GM12878 (cell line): ENCODE results near the gene DUSP16. TPM values are rescaled to one million over a fixed set of nuclear protein-coding genes. Genes with fewer than 3 reads are reported as not detected.

ENCODE experiments used
- CBFB ChIP-seq: IDR thresholded peaks from 2 replicates; pipeline ENCODE4 v1.6.1; 2016; ENCODE audit warnings: antibody characterized with exemption, low read depth
- EED ChIP-seq: sonication (generic); IDR thresholded peaks from 2 replicates; pipeline ENCODE4 v1.6.1; 2016; ENCODE audit warnings: antibody characterized with exemption, low read depth
- EGR1 ChIP-seq, 2 experiments: IDR thresholded peaks; 1 replicate in 1 of 2; 2 replicates in 1 of 2; pipeline ENCODE4 v1.6.1; 2011 to 2012; ENCODE audit warnings: low read depth in 2 of 2, low read length in 2 of 2, borderline replicate concordance in 1 of 2, mild to moderate bottlenecking in 1 of 2, moderate library complexity in 1 of 2
- ESRRA ChIP-seq: IDR thresholded peaks from 2 replicates; pipeline ENCODE4 v1.6.1; 2012; ENCODE audit warnings: mild to moderate bottlenecking, low read length, improper control_type of control experiment
- FOXK2 ChIP-seq: fragments of 450-650 bp; IDR thresholded peaks from 2 replicates; pipeline ENCODE4 v1.6.1; 2017; ENCODE audit warnings: mild to moderate bottlenecking, moderate library complexity
- NFXL1 ChIP-seq: fragments of 450-650 bp; IDR thresholded peaks from 2 replicates; pipeline ENCODE4 v1.6.1; 2017; ENCODE audit warnings: antibody characterized with exemption, mild to moderate bottlenecking, borderline replicate concordance
- NKRF ChIP-seq: fragments of 450-650 bp; conservative IDR thresholded peaks from 2 replicates; pipeline ENCODE4 v1.6.1; 2017; ENCODE audit warnings: mild to moderate bottlenecking, moderate library complexity
- SMARCA5 ChIP-seq: fragments of 450-650 bp; IDR thresholded peaks from 2 replicates; pipeline ENCODE4 v1.6.1; 2017; ENCODE audit warnings: mild to moderate bottlenecking
- SRF ChIP-seq, 2 experiments: IDR thresholded peaks; 2 replicates each; pipeline ENCODE4 v1.6.1; 2011; ENCODE audit warnings: low read depth in 2 of 2, low read length in 2 of 2, mild to moderate bottlenecking in 1 of 2, moderate library complexity in 1 of 2
- STAT1 ChIP-seq: fragments of 450-650 bp; conservative IDR thresholded peaks from 2 replicates; pipeline ENCODE4 v1.6.1; 2014; ENCODE audit warnings: antibody characterized with exemption, mild to moderate bottlenecking
- SUPT20H ChIP-seq: IDR thresholded peaks from 2 replicates; pipeline ENCODE4 v1.6.1; 2011; ENCODE audit warnings: low read depth, mild to moderate bottlenecking, low read length, moderate library complexity, borderline replicate concordance; ENCODE audit not compliant: control insufficient read depth
- SUZ12 ChIP-seq: fragments of 200-600 bp; sonication (generic); IDR thresholded peaks from one replicate; pipeline ENCODE4 v1.6.1; 2018; ENCODE audit warnings: antibody characterized with exemption, mild to moderate bottlenecking; ENCODE audit not compliant: unreplicated experiment
- TBL1XR1 ChIP-seq: IDR thresholded peaks from 2 replicates; pipeline ENCODE4 v1.6.1; 2012; ENCODE audit warnings: low read depth, low read length, improper control_type of control experiment
- ZBTB4 ChIP-seq: fragments of 450-650 bp; formaldehyde crosslinking; IDR thresholded peaks from 2 replicates; pipeline ENCODE4 v1.4.0; 2022; ENCODE audit warnings: mild to moderate bottlenecking, moderate library complexity
- ZNF622 ChIP-seq: fragments of 450-650 bp; IDR thresholded peaks from 2 replicates; pipeline ENCODE4 v1.6.1; 2017; ENCODE audit warnings: mild to moderate bottlenecking, inconsistent platforms
- polyA plus RNA-seq, 11 experiments: library from polyadenylated mRNA; depleted of rRNA in 4 of 11; unstranded in 6 of 11; stranded (reverse) in 5 of 11; fragments of >200 nt; fragmentation: Nextera tagmentation in 4 of 11; fragmentation: Illumina TruSeq in 1 of 11; extraction: Ambion mirVana in 4 of 11; extraction: Trizol in 1 of 11; gene quantifications; 1 replicate in 1 of 11; 2 replicates in 10 of 11; pipeline versions ENCODE4 v1.2.1 to v1.2.3, GENCODE V29; 2011 to 2016; ENCODE audit warnings: inconsistent platforms in 2 of 11, missing spikeins in 2 of 11, low read depth in 1 of 11
- total RNA-seq, 4 experiments: library from RNA; depleted of rRNA in 3 of 4; stranded (reverse); fragments of >200 nt in 3 of 4; fragmentation: Illumina TruSeq in 1 of 4; extraction: Trizol in 1 of 4; gene quantifications; 2 replicates each; pipeline versions ENCODE4 v1.2.1 to v1.2.3, GENCODE V29; 2013 to 2021
- TF ChIP-seq, protein P1 (sequence below): fragments of 450-650 bp; IDR thresholded peaks from 2 replicates; pipeline ENCODE4 v1.6.1; 2017; ENCODE audit warnings: borderline replicate concordance
- TF ChIP-seq, protein P2 (sequence below): fragments of 150-350 bp; IDR thresholded peaks from 2 replicates; pipeline ENCODE4 v1.6.1; 2016; ENCODE audit warnings: low read depth, low read length

Gene DUSP16
- total and polyA plus RNA-seq, 10 of the 15 experiments (the other 5 are each of a cell fraction or from before 2014, with no cell fraction given): 3.9 to 75.3 (median 26.8) TPM

- TF ChIP-seq, protein P1, sequence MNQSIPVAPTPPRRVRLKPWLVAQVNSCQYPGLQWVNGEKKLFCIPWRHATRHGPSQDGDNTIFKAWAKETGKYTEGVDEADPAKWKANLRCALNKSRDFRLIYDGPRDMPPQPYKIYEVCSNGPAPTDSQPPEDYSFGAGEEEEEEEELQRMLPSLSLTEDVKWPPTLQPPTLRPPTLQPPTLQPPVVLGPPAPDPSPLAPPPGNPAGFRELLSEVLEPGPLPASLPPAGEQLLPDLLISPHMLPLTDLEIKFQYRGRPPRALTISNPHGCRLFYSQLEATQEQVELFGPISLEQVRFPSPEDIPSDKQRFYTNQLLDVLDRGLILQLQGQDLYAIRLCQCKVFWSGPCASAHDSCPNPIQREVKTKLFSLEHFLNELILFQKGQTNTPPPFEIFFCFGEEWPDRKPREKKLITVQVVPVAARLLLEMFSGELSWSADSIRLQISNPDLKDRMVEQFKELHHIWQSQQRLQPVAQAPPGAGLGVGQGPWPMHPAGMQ: no peak
- TF ChIP-seq TBL1XR1 (0 out of 2 replicates have a peak, but pooled peaks have one; percentile 28), EED (no peak), CBFB (no peak), EGR1 (IDR thresholded peaks at IDR 0.05; ENCODE audit: borderline replicate concordance in 1 of 2, low read depth in 2 of 2, low read length in 2 of 2) (peak in 1 of 2 experiments; percentile 69; a peak in 1 of 3 replicates), ZBTB4 (CRISPR knock-in tag) (no peak), ESRRA (no peak), SMARCA5 (peak; percentile 84; the same call in 1 of the 2 replicates), STAT1 (no peak), SRF (IDR thresholded peaks at IDR 0.05; ENCODE audit: low read depth in 2 of 2, low read length in 2 of 2) (no peak), SUZ12 (no peak), NKRF (peak; percentile 62; the same call in 1 of the 2 replicates), FOXK2 (no peak), NFXL1 (no peak; the same call in 1 of the 2 replicates), SUPT20H (no peak), ZNF622 (no peak)
- TF ChIP-seq, protein P2, sequence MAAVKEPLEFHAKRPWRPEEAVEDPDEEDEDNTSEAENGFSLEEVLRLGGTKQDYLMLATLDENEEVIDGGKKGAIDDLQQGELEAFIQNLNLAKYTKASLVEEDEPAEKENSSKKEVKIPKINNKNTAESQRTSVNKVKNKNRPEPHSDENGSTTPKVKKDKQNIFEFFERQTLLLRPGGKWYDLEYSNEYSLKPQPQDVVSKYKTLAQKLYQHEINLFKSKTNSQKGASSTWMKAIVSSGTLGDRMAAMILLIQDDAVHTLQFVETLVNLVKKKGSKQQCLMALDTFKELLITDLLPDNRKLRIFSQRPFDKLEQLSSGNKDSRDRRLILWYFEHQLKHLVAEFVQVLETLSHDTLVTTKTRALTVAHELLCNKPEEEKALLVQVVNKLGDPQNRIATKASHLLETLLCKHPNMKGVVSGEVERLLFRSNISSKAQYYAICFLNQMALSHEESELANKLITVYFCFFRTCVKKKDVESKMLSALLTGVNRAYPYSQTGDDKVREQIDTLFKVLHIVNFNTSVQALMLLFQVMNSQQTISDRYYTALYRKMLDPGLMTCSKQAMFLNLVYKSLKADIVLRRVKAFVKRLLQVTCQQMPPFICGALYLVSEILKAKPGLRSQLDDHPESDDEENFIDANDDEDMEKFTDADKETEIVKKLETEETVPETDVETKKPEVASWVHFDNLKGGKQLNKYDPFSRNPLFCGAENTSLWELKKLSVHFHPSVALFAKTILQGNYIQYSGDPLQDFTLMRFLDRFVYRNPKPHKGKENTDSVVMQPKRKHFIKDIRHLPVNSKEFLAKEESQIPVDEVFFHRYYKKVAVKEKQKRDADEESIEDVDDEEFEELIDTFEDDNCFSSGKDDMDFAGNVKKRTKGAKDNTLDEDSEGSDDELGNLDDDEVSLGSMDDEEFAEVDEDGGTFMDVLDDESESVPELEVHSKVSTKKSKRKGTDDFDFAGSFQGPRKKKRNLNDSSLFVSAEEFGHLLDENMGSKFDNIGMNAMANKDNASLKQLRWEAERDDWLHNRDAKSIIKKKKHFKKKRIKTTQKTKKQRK: no peak
These were observed at the start of gene DUSP16 (continued) for GRCh38 chr12:12562585-12563261.
